BJ (cell line): ENCODE measurements around the gene DLG1. TPM values are rescaled to one million over a fixed set of nuclear protein-coding genes. Genes with fewer than 3 reads are reported as not detected.
"Not testable (repeated sequence)": the region's sequence is repeated elsewhere in the genome, so short reads cannot be mapped to it uniquely, and the experiment has no call there.

Experiments used
- CTCF ChIA-PET: fragments of 350-600 bp; formaldehyde crosslinking; extraction: SDS; loops from one replicate; lab custom pipeline; 2021; ENCODE audit warnings: antibody characterized with exemption, inconsistent platforms; lab: Yijun Ruan, JAX
- POLR2A ChIA-PET: fragments of 300-600 bp; sonication (Branson Sonifier 250); formaldehyde crosslinking; extraction: SDS; loops from one replicate; lab custom pipeline; 2021; ENCODE audit warnings: antibody characterized with exemption; lab: Charles Lee
- DNase-seq: peaks from one replicate; pipeline ENCODE4 v3.0.0-alpha.2; 2011; ENCODE audit warnings: low read depth
- H3K27me3 ChIP-seq: 2 replicates; pipeline ENCODE4 v1.6.0; 2011; ENCODE audit warnings: low read length; ENCODE audit not compliant: control insufficient read depth, insufficient read depth
- H3K36me3 ChIP-seq: 2 replicates; pipeline ENCODE4 v1.5.1; 2011; ENCODE audit warnings: low read length; ENCODE audit not compliant: control insufficient read depth, insufficient read depth
- H3K4me3 ChIP-seq: 2 replicates; pipeline ENCODE4 v1.5.1; 2011; ENCODE audit warnings: low read depth, mild to moderate bottlenecking, control low read depth, low read length
- polyA plus RNA-seq: library from polyadenylated mRNA; depleted of rRNA; stranded (reverse); fragments of >200 nt; gene quantifications from 2 replicates; pipeline ENCODE4 v1.2.3, GENCODE V29; 2011
- TF ChIP-seq, protein P1 (sequence below): IDR thresholded peaks from 2 replicates; pipeline ENCODE4 v1.5.1; 2011; ENCODE audit warnings: low read depth, mild to moderate bottlenecking, control low read depth, inconsistent platforms, low read length, moderate library complexity; ENCODE audit not compliant: insufficient read depth

The DLG1 gene
- polyA plus RNA-seq, 1 experiment: 40.4 TPM

DNA sequence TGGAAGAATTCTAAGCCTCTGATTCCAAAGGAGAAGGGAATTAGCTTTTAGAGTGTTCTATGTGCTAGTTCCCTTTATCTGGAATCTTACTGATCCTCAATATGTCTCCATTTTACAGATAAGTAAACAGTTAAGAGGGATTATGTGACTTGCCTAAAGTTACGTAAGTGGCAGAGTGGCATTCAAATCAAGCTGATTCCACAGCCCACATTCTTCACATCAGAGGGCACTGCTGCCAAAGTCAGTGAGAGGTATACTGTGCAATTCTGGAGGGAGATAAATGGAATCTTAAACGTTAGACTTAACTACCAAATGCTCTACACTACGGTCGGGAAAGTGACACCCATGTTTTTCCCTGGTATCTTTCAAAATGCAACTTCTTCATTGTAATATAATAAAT, 257.8 kb downstream of the DLG1 start:
- H3K27me3 ChIP-seq: no peaks in the 10 kb centered on the region; the same call in 1 of the 2 replicates
- ChIA-PET CTCF (interaction anchor here (0.6 to 1.6 kb wide), 2 partner anchors 38 to 740 kb away, joined by 6 read pairs; no protein-coding TSS in a partner anchor), POLR2A (no interaction called here)
- no peak overlapping the region for H3K4me3 ChIP-seq
- DNase-seq: no peak
- TF ChIP-seq, protein P1, sequence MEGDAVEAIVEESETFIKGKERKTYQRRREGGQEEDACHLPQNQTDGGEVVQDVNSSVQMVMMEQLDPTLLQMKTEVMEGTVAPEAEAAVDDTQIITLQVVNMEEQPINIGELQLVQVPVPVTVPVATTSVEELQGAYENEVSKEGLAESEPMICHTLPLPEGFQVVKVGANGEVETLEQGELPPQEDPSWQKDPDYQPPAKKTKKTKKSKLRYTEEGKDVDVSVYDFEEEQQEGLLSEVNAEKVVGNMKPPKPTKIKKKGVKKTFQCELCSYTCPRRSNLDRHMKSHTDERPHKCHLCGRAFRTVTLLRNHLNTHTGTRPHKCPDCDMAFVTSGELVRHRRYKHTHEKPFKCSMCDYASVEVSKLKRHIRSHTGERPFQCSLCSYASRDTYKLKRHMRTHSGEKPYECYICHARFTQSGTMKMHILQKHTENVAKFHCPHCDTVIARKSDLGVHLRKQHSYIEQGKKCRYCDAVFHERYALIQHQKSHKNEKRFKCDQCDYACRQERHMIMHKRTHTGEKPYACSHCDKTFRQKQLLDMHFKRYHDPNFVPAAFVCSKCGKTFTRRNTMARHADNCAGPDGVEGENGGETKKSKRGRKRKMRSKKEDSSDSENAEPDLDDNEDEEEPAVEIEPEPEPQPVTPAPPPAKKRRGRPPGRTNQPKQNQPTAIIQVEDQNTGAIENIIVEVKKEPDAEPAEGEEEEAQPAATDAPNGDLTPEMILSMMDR: no peak
- H3K36me3 ChIP-seq: peaks cover 1% of the 10 kb centered on the region; the same call in 1 of the 2 replicates

DNA sequence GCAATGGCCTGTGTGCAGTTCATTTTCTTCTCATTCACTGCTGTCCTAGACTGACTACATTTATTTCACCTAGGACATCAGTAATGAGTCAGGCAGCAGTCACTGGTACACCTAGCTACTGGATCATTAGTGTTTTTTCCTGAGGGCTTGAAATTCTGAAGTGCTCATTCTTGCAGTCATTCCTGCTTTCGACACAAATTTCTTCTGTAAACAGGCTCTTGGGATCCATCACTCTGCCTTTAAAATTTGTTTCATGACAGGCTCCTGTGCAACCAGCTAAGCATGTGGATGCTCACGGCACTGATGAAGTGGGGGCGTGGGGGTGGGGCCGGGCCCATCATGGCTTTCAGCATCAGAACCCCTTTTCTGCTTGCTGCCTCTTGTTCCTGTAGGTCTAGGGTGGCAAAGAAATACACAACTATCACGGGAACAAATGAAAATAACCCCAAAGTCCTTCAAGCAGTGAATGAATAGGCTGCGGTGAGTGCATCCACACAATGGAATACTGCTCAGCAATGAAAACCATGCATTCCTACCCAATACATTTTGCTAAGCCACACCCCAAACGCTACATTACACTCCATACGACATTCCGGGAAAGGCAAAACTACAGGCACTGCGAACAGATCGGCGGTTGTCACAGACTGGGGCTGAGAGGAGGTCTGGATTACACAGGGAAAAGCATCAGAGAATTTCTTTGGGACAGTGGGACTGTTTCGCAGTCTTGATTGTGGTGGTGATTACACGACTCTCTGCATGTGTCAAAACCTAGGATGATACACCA, 259.5 kb downstream of the DLG1 start:
- H3K4me3 ChIP-seq: no peak overlapping the region
- no peaks in the 10 kb centered on the region for H3K36me3 ChIP-seq
- ChIA-PET CTCF (no interaction called here), POLR2A (no interaction called here)
- no peaks in the 10 kb centered on the region; the same call in 1 of the 2 replicates for H3K27me3 ChIP-seq
- no peak for DNase-seq
- TF ChIP-seq, protein P1: no peak

DNA sequence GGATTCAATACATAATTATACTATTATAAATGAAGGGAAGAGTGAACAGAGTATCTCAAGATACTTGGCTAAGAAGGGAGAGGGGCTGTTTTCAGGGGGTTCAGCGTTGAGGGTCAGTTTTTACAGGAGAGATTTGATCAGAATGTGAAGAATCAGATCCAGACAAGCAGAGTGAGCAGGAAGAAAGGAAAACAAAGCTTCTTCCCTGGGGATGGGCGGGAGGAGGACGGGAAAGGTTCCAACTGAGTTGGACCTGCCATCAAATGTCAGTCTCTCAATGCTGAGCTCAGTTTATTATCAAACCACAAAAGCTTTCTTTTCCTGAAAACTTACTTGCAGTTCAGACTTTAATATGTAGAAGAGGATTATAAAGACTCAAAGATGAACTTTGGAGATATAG, 262.8 kb downstream of the DLG1 start:
- TF ChIP-seq, protein P1: no peak
- Histone ChIP-seq H3K27me3 (no peaks in the 10 kb centered on the region; the same call in 1 of the 2 replicates), H3K36me3 (no peaks in the 10 kb centered on the region), H3K4me3 (no peak overlapping the region)
- DNase-seq: no peak
- POLR2A ChIA-PET: no interaction called here
- CTCF ChIA-PET: interaction anchor here (1.4 kb wide), 1 partner anchor 9 kb away, joined by 3 read pairs; no protein-coding TSS in a partner anchor

DNA sequence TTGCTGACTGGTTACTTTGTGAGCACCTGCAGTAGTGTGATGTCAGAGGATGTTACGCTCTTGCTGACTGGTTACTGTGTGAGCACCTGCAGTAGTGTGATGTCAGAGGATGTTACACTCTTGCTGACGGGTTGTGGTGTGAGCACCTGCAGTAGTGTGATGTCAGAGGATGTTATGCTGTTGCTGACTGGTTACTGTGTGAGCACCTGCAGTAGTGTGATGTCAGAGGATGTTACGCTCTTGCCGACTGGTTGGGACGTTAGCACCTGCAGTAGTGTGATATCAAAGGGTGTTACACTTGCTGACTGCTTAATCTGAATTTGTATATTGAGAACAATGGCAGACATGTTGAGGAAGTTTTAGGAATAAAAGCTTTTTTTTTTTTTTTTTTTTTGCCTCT, 263.6 kb downstream of the DLG1 start:
- H3K36me3 ChIP-seq, POLR2A ChIA-PET, H3K4me3 ChIP-seq, H3K27me3 ChIP-seq, DNase-seq: not testable (repeated sequence)
- CTCF ChIA-PET: interaction anchor here (1.4 kb wide), 1 partner anchor 9 kb away, joined by 3 read pairs; no protein-coding TSS in a partner anchor

DNA sequence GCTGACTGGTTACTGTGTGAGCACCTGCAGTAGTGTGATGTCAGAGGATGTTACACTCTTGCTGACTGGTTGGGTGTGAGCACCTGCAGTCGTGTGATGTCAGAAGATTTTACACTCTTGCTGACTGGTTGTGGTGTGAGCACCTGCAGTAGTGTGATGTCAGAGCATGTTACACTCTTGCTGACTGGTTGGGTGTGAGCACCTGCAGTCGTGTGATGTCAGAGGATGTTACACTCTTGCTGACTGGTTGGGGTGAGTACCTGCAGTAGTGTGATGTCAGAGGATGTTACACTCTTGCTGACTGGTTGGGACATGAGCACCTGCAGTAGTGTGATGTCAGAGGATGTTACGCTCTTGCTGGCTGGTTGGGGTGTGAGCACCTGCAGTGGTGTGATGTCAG, 264.6 kb downstream of the DLG1 start:
- H3K36me3 ChIP-seq, DNase-seq, H3K4me3 ChIP-seq, H3K27me3 ChIP-seq, POLR2A ChIA-PET, CTCF ChIA-PET: not testable (repeated sequence)
